ENCODE measurements around the gene CGNL1. TPM values are rescaled to one million over a fixed set of nuclear protein-coding genes. Genes with fewer than 3 reads are reported as not detected.

CGNL1 gene
- total and polyA plus RNA-seq, 7 donors = 0.18 to 2.2 (median 0.37) TPM

DNA sequence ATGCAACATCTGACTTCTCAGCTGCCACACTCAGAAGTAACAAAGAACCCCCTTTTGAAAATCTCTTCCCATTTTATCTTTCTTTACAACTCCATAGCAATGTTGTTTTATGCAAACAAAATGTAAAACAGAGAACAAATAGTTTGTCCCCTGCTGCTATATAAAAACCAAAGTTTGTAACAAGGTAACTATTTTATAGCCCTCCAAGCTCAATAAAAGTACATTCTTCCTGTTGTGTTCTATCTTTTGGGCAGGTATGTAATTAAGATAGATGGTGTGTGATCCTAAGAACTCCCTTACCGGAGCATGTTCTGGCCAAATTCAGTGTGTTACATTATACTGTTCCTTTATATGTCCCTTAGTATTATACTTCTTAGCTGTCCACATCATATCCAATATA lies 12.6 kb upstream of the CGNL1 start:
- Histone ChIP-seq H3K4me3 (no peak overlapping the region), H3K36me3 (ENCODE audit: insufficient read depth in 1 of 2, low read depth in 1 of 2) (no peaks in the 10 kb centered on the region), H3K27me3 (ENCODE audit: insufficient read depth in 3 of 3, low read length in 2 of 3) (no peaks in the 10 kb centered on the region), H3K27ac (no peak overlapping the region), H3K9me3 (no peaks in the 10 kb centered on the region), H3K4me1 (no peaks in the 10 kb centered on the region)
- ATAC-seq = no peak
- WGBS, 3 donors = 95 to 98% (median 97%) methylated on average over 1 of the region's 1 CpG
- no peak for DNase-seq
- TF ChIP-seq, protein P1, sequence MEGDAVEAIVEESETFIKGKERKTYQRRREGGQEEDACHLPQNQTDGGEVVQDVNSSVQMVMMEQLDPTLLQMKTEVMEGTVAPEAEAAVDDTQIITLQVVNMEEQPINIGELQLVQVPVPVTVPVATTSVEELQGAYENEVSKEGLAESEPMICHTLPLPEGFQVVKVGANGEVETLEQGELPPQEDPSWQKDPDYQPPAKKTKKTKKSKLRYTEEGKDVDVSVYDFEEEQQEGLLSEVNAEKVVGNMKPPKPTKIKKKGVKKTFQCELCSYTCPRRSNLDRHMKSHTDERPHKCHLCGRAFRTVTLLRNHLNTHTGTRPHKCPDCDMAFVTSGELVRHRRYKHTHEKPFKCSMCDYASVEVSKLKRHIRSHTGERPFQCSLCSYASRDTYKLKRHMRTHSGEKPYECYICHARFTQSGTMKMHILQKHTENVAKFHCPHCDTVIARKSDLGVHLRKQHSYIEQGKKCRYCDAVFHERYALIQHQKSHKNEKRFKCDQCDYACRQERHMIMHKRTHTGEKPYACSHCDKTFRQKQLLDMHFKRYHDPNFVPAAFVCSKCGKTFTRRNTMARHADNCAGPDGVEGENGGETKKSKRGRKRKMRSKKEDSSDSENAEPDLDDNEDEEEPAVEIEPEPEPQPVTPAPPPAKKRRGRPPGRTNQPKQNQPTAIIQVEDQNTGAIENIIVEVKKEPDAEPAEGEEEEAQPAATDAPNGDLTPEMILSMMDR (IDR thresholded peaks at IDR 0.05) = no peak
- intact Hi-C loops (cut with DNase I) = no loop called here

DNA sequence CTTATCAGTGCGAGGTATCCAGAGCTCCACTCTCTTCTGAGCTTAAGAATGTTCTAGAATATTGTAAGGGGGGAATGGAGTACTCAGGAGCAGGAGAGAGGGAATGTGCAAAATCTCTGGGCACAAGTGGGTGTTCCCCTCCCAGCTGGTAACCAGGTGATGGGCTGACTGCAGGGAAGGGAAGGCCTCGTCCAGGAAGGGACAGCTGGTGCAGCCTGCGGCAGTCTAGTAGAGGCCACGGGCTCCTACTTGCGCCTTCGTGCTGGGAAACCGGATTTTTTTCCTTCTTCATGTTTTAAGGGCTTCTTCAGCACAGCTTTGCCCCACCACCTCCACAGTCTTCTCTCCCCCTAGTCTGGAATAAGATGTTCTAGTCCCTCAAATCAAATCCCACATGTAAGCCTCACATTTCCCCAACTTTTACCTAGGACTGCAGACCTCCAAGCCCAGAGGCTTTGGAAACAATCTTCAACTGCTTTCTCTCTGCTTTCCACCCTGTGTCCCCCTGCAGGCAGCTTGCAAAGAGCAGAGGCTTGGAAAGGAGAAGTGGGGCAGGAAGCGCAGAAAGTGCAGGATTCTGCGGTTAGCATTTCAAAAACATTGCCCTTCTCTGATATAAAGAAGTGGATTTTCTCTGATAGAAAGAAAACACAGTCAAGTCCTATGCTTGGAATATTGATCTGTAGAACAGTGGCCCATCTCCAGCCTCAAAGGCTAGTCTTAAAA lies 11.9 kb upstream of the CGNL1 start:
- intact Hi-C loops (cut with DNase I) = no loop called here
- ATAC-seq (no peak), DNase-seq (no peak)
- no peaks in the 10 kb centered on the region for H3K27me3 ChIP-seq (ENCODE audit: insufficient read depth in 3 of 3, low read length in 2 of 3)
- no peaks in the 10 kb centered on the region for H3K36me3 ChIP-seq (ENCODE audit: insufficient read depth in 1 of 2, low read depth in 1 of 2)
- H3K4me3 ChIP-seq = no peak overlapping the region
- WGBS, 3 donors = 81 to 83% (median 81%) methylated on average over 9 of the region's 9 CpGs
- no peak overlapping the region for H3K27ac ChIP-seq
- no peaks in the 10 kb centered on the region for H3K9me3 ChIP-seq
- H3K4me1 ChIP-seq = no peaks in the 10 kb centered on the region
- TF ChIP-seq, protein P1 (IDR thresholded peaks at IDR 0.05) = no peak

DNA sequence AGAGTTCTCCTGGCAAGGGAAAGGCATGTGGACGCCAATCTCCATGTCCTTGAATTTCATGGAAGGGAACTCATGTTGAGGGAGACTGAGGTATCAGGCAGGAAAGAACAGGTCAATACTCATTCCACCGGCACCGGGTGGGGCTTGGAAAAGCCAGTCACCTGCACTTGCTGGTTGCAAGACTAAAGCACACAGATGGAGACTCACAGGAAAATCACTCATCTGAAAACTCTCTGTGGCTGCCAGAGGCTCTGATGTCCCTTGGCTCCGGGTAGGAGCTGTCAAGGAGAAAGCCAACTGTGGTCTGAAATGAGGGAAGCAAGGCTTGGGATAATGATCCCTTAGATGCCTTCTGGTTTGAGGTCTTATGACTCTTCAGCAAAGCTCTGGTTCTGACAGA lies 8.7 kb upstream of the CGNL1 start:
- ATAC-seq (no peak), DNase-seq (no peak)
- WGBS, 3 donors = 47 to 63% (median 56%) methylated on average over 4 of the region's 4 CpGs
- Histone ChIP-seq H3K9me3 (no peaks in the 10 kb centered on the region), H3K4me1 (no peaks in the 10 kb centered on the region), H3K36me3 (ENCODE audit: insufficient read depth in 1 of 2, low read depth in 1 of 2) (no peaks in the 10 kb centered on the region), H3K27me3 (ENCODE audit: insufficient read depth in 3 of 3, low read length in 2 of 3) (no peaks in the 10 kb centered on the region), H3K4me3 (no peak overlapping the region), H3K27ac (no peak overlapping the region)
- intact Hi-C loops (cut with DNase I) = no loop called here
- TF ChIP-seq, protein P1 (IDR thresholded peaks at IDR 0.05) = no peak

DNA sequence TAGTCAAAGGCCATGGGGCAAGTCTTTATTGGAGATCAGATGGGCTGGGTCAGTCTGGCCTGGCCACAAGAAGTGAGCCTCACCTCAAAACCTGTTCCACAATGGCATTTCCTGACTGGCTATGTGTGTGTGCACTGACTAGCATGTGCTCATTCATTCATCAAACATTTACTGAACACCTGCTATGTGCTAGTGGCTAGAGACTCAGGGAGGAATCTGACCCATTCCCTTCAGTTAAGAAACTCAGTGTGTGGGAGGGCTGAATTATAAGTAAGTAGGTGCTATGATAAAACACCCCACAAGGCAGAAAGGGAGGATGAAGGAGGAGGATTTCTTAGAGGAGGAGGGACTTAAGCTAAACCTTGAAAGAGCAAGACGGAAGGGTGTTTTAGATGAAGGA lies 5.4 kb upstream of the CGNL1 start:
- H3K4me3 ChIP-seq = no peak overlapping the region
- H3K4me1 ChIP-seq = no peaks in the 10 kb centered on the region
- TF ChIP-seq, protein P1 (IDR thresholded peaks at IDR 0.05) = no peak
- WGBS, 3 donors = 92 to 95% (median 95%) methylated on average over 1 of the region's 1 CpG
- intact Hi-C loops (cut with DNase I) = no loop called here
- H3K36me3 ChIP-seq (ENCODE audit: insufficient read depth in 1 of 2, low read depth in 1 of 2) = no peaks in the 10 kb centered on the region
- no peaks in the 10 kb centered on the region for H3K9me3 ChIP-seq
- ATAC-seq (no peak), DNase-seq (no peak)
- peaks cover 0 to 13% (median 2%) of the 10 kb centered on the region in 3 donors for H3K27me3 ChIP-seq (ENCODE audit: insufficient read depth in 3 of 3, low read length in 2 of 3)
- H3K27ac ChIP-seq = no peak overlapping the region
